Left ventricle myocardium inferior (tissue), 1 donor: ENCODE measurements around the gene GNAI3. TPM values are rescaled to one million over a fixed set of nuclear protein-coding genes. Genes with fewer than 3 reads are reported as not detected.

ENCODE experiments used
- DNase-seq: peaks from one replicate; pipeline ENCODE4 v3.0.0-alpha.2; 2020
- H3K27ac ChIP-seq: fragments of 200-600 bp; replicated peaks from 2 replicates; pipeline ENCODE4 v1.8.0; 2021
- H3K27me3 ChIP-seq: fragments of 200-600 bp; 2 replicates; pipeline ENCODE4 v1.8.0; 2021; ENCODE audit warnings: low read depth
- H3K36me3 ChIP-seq: fragments of 200-600 bp; 2 replicates; pipeline ENCODE4 v1.8.0; 2021
- H3K4me1 ChIP-seq: fragments of 200-600 bp; 2 replicates; pipeline ENCODE4 v1.8.0; 2021
- H3K4me3 ChIP-seq: fragments of 200-600 bp; 2 replicates; pipeline ENCODE4 v1.8.0; 2021; ENCODE audit warnings: mild to moderate bottlenecking, moderate library complexity
- H3K9me3 ChIP-seq: fragments of 200-600 bp; replicated peaks from 2 replicates; pipeline ENCODE4 v1.8.0; 2021
- CTCF ChIP-seq: fragments of 200-600 bp; IDR thresholded peaks from 2 replicates; pipeline ENCODE4 v1.8.0; 2021; ENCODE audit warnings: antibody characterized with exemption, mild to moderate bottlenecking, borderline replicate concordance
- intact Hi-C: fragments of 100-400 bp; cut with micrococcal nuclease; formaldehyde crosslinking; loops from one replicate; pipeline ENCODE4 v1.11.0; 2022
- total RNA-seq: library from RNA; stranded (reverse); fragmentation: NEBNext Ultra II Directional; extraction: Animal tissue kit (Norgen Biotek cat#: 25700); gene quantifications from one replicate; pipeline ENCODE4 v1.2.1, GENCODE V29; 2021
- donor health status: DM: no; HTN: yes; CAD: no; lungs with severe emphysema.

Gene GNAI3
- total RNA-seq, 1 donor from 2014 or later, result 2.0 TPM

- DNase-seq, result no peak
- no peak for TF ChIP-seq CTCF
- intact Hi-C loops, result no loop called here
These were observed 61.5 kb downstream of the GNAI3 start for GRCh38 chr1:109609881-109610280.

GRCh38 chr1:109610609-109611307 lies 62.3 kb downstream of the GNAI3 start:
- Histone ChIP-seq H3K9me3 (no peaks in the 10 kb centered on the region), H3K27me3 (no peaks in the 10 kb centered on the region), H3K36me3 (no peaks in the 10 kb centered on the region), H3K4me1 (peaks cover 6% of the 10 kb centered on the region), H3K27ac (no peak overlapping the region), H3K4me3 (no peak overlapping the region)
- DNase-seq, result no peak
- intact Hi-C loops, result no loop called here
- no peak for TF ChIP-seq CTCF

More at GRCh38 chr1:109609881-109610280, 61.5 kb downstream of the GNAI3 start:
- Histone ChIP-seq H3K27ac (no peak overlapping the region), H3K27me3 (no peaks in the 10 kb centered on the region), H3K9me3 (no peaks in the 10 kb centered on the region), H3K36me3 (no peaks in the 10 kb centered on the region), H3K4me3 (no peak overlapping the region), H3K4me1 (peaks cover 12% of the 10 kb centered on the region)

GRCh38 chr1:109611308-109611990 lies 63.0 kb downstream of the GNAI3 start:
- Histone ChIP-seq H3K27ac (no peak overlapping the region), H3K27me3 (no peaks in the 10 kb centered on the region), H3K36me3 (no peaks in the 10 kb centered on the region), H3K9me3 (no peaks in the 10 kb centered on the region), H3K4me1 (peaks cover 6% of the 10 kb centered on the region), H3K4me3 (no peak overlapping the region)
- intact Hi-C loops, result no loop called here
- no peak for DNase-seq
- TF ChIP-seq CTCF, result no peak

GRCh38 chr1:109613361-109614147 lies 65.1 kb downstream of the GNAI3 start:
- Histone ChIP-seq H3K4me3 (no peak overlapping the region), H3K4me1 (peaks cover 6% of the 10 kb centered on the region), H3K36me3 (no peaks in the 10 kb centered on the region), H3K27me3 (no peaks in the 10 kb centered on the region), H3K27ac (peak overlapping the region; percentile 37), H3K9me3 (no peaks in the 10 kb centered on the region)
- intact Hi-C loops, result no loop called here
- DNase-seq, result no peak
- no peak for TF ChIP-seq CTCF

GRCh38 chr1:109615879-109616278 lies 67.5 kb downstream of the GNAI3 start:
- Histone ChIP-seq H3K9me3 (no peaks in the 10 kb centered on the region), H3K27ac (peak overlapping the region; percentile 46), H3K27me3 (no peaks in the 10 kb centered on the region), H3K4me3 (no peak overlapping the region), H3K4me1 (peaks cover 29% of the 10 kb centered on the region), H3K36me3 (no peaks in the 10 kb centered on the region)
- DNase-seq, result no peak
- TF ChIP-seq CTCF, result no peak
- intact Hi-C loops, result no loop called here
